Parathyroid adenoma (tissue), 2 donors: ENCODE data around the gene GABPA.

Source experiments
- H2AFZ ChIP-seq: fragments of 300-600 bp; sonication (generic); one replicate; pipeline ENCODE4 v1.7.0; 2017; ENCODE audit warnings: antibody characterized with exemption, mild to moderate bottlenecking
- H3K27ac ChIP-seq: fragments of 300-600 bp; sonication (generic); one replicate; pipeline ENCODE4 v1.7.0; 2017
- H3K27me3 ChIP-seq: fragments of 300-600 bp; sonication (generic); one replicate; pipeline ENCODE4 v1.7.0; 2017; ENCODE audit warnings: low read length; ENCODE audit not compliant: control insufficient read depth, insufficient read depth
- H3K36me3 ChIP-seq: fragments of 300-600 bp; sonication (generic); one replicate; pipeline ENCODE4 v1.7.0; 2017; ENCODE audit warnings: low read length; ENCODE audit not compliant: control insufficient read depth, insufficient read depth
- H3K4me1 ChIP-seq: fragments of 300-600 bp; sonication (generic); one replicate; pipeline ENCODE4 v1.7.0; 2017; ENCODE audit warnings: control low read depth
- H3K4me2 ChIP-seq: fragments of 300-600 bp; sonication (generic); one replicate; pipeline ENCODE4 v1.7.0; 2017; ENCODE audit warnings: low read length
- H3K4me3 ChIP-seq: fragments of 300-600 bp; sonication (generic); one replicate; pipeline ENCODE4 v1.7.0; 2017; ENCODE audit warnings: low read depth, low read length
- H3K79me2 ChIP-seq: fragments of 300-600 bp; sonication (generic); one replicate; pipeline ENCODE4 v1.7.0; 2017; ENCODE audit warnings: control low read depth
- H3K9ac ChIP-seq: fragments of 300-600 bp; sonication (generic); one replicate; pipeline ENCODE4 v1.7.0; 2017; ENCODE audit warnings: mild to moderate bottlenecking
- H3K9me3 ChIP-seq: fragments of 300-600 bp; sonication (generic); one replicate; pipeline ENCODE4 v1.7.0; 2017; ENCODE audit warnings: low read length; ENCODE audit not compliant: control insufficient read depth
- TF ChIP-seq, protein P1 (sequence below): fragments of 300-600 bp; sonication (generic); IDR thresholded peaks from one replicate; pipeline ENCODE4 v1.7.0; 2017; ENCODE audit warnings: antibody characterized with exemption, mild to moderate bottlenecking
- donor health status: primary hyperparathyroidism.

Gene GABPA

DNA sequence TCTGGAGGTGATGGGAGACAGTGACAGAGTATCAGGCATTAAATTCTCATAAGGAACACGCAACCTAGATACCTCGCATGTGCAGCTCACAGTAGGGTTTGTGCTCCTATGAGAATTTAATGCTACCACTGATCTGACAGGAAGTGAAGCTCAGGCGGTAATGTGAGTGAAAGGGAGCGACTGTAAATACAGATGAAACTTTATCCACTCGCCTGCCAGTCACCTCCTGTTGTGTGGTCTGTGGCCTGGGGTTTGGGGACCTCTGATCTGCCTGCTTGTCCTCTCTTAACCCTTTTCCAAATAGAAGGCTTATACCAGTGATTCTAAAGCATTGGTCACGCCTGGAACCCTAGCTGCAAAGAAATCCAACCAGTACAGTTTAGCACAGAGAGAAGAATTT is 15.3 kb downstream of the GABPA start:
- Histone ChIP-seq H3K27me3 (no peaks in the 10 kb centered on the region), H3K9me3 (no peaks in the 10 kb centered on the region), H3K27ac (no peak overlapping the region), H2AFZ (no peak overlapping the region), H3K4me3 (no peak overlapping the region), H3K4me2 (no peak overlapping the region), H3K4me1 (no peaks in the 10 kb centered on the region), H3K79me2 (no peaks in the 10 kb centered on the region), H3K9ac (no peak overlapping the region), H3K36me3 (no peaks in the 10 kb centered on the region)
- TF ChIP-seq, protein P1, sequence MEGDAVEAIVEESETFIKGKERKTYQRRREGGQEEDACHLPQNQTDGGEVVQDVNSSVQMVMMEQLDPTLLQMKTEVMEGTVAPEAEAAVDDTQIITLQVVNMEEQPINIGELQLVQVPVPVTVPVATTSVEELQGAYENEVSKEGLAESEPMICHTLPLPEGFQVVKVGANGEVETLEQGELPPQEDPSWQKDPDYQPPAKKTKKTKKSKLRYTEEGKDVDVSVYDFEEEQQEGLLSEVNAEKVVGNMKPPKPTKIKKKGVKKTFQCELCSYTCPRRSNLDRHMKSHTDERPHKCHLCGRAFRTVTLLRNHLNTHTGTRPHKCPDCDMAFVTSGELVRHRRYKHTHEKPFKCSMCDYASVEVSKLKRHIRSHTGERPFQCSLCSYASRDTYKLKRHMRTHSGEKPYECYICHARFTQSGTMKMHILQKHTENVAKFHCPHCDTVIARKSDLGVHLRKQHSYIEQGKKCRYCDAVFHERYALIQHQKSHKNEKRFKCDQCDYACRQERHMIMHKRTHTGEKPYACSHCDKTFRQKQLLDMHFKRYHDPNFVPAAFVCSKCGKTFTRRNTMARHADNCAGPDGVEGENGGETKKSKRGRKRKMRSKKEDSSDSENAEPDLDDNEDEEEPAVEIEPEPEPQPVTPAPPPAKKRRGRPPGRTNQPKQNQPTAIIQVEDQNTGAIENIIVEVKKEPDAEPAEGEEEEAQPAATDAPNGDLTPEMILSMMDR = no peak

DNA sequence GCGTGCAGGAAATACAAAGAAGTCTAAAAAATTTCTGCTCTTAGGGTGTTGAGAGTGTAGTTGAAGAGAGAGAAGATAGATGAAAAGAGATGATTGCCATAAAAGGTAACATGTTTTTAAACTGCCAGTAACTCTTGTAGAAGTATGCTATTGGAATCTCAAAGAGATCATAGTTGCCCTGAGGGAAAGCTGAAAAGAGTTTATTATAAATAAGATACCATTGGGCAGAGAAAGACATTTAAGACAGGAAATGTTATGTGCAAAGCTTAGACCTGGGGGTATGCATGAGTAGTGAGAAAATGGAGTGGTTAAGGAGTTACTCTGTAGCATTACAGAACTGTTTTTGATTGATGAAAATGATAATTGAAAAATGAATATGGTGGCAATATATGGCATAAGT is 17.6 kb downstream of the GABPA start:
- H2AFZ ChIP-seq = no peak overlapping the region
- TF ChIP-seq, protein P1 = no peak
- no peak overlapping the region for H3K4me2 ChIP-seq
- H3K4me1 ChIP-seq = no peaks in the 10 kb centered on the region
- no peaks in the 10 kb centered on the region for H3K36me3 ChIP-seq
- H3K9ac ChIP-seq = no peak overlapping the region
- no peaks in the 10 kb centered on the region for H3K79me2 ChIP-seq
- H3K27me3 ChIP-seq = no peaks in the 10 kb centered on the region
- H3K27ac ChIP-seq = no peak overlapping the region
- H3K4me3 ChIP-seq = no peak overlapping the region
- no peaks in the 10 kb centered on the region for H3K9me3 ChIP-seq

DNA sequence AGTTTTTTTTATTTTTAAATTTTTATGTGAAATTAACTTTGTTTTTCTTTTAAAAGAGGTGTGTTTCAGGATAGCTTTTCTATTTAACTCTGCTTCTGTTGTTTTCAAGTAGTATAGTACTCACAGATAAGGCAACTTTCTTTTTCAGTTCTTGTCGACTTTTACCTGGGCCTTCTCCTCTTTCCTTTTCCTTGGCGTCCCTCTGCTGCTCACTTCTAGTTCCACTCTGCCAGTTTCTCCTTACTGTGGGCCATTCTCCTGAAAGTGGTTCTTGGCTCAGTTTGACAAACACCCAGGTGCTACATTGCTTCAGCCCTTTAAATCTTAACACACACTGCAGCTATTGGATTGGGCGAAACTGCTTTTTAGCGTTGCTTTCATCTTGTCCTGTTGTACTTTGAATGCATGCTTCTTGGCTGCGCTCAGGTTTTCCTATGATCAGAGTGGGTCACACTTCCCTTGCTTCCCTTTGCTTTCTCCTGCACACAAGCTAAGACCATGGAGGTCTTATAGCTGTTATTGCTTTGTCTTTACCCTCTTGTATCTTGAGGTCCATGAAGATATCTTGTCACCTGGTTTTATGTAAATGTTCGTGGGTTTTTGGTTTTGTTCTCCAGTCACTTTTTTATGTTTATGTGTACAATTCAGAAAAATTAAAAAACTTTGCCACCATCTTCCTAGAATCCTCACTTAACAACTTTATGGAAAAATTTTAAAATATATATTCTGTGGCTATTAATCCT is 21.6 kb downstream of the GABPA start:
- Histone ChIP-seq H3K9me3 (no peaks in the 10 kb centered on the region), H3K4me3 (no peak overlapping the region), H3K4me1 (no peaks in the 10 kb centered on the region), H3K27me3 (no peaks in the 10 kb centered on the region), H3K79me2 (no peaks in the 10 kb centered on the region), H3K9ac (no peak overlapping the region), H3K4me2 (no peak overlapping the region), H3K36me3 (no peaks in the 10 kb centered on the region), H2AFZ (no peak overlapping the region), H3K27ac (no peak overlapping the region)
- TF ChIP-seq, protein P1 = no peak

DNA sequence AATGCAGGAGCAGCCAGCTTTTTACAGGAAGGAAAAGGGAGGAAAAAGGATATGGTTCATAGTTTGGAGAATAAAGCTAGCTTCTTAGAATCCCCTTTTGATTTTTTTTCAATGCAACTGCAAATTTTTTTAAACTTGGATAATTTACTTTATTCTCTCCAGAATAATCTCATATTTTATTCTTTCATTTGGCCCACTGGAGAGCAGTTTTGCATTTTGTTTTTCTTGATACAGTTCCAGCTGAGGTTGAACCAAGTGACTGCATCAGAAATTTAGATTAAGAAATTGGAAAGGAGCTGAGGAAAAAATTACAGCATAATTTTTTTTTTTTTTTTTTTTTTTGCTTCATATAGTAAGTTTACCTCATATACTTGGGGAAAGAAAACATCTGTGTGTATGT is 22.8 kb downstream of the GABPA start:
- Histone ChIP-seq H3K9ac (no peak overlapping the region), H3K36me3 (no peaks in the 10 kb centered on the region), H3K79me2 (no peaks in the 10 kb centered on the region), H3K27ac (no peak overlapping the region), H3K9me3 (no peaks in the 10 kb centered on the region), H3K4me3 (no peak overlapping the region), H3K27me3 (no peaks in the 10 kb centered on the region), H3K4me2 (no peak overlapping the region), H3K4me1 (no peaks in the 10 kb centered on the region), H2AFZ (no peak overlapping the region)
- TF ChIP-seq, protein P1 = no peak

DNA sequence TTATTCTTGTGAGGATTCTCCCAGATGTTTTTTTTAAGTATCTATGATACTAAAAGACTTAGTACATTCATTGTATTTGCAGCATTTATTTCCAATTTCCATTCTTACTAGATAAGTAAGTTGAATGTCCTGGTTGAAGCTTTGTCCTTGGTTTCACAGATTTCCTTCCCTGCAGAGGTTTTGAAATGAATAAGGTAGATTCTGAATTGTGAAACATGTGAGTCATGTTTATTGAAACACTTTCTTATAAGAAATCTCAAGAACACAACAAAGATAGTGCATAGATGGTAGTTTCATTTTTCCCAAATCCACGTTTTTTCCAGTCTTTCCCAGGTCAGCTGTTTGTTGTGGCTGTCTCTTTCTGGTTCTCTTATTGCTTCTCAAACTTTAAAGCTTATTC is 24.8 kb downstream of the GABPA start:
- Histone ChIP-seq H3K27ac (no peak overlapping the region), H3K36me3 (no peaks in the 10 kb centered on the region), H3K9me3 (no peaks in the 10 kb centered on the region), H3K9ac (no peak overlapping the region), H3K4me2 (no peak overlapping the region), H3K79me2 (no peaks in the 10 kb centered on the region), H2AFZ (no peak overlapping the region), H3K27me3 (no peaks in the 10 kb centered on the region), H3K4me1 (no peaks in the 10 kb centered on the region), H3K4me3 (no peak overlapping the region)
- TF ChIP-seq, protein P1 = no peak
